HepG2 (cell line): ENCODE measurements around the gene BABAM2. TPM values are rescaled to one million over a fixed set of nuclear protein-coding genes. Genes with fewer than 3 reads are reported as not detected.
A peak's percentile ranks its signal among the peaks of the same experiment; 100 is the strongest.

Experiments used
- DPF2 ChIP-seq: sonication (generic); formaldehyde crosslinking; IDR thresholded peaks from 2 replicates; pipeline ENCODE4 v1.4.0; 2020; ENCODE audit warnings: mild to moderate bottlenecking, low read depth, missing genetic modification reagents, borderline replicate concordance
- DRAP1 ChIP-seq: IDR thresholded peaks from 2 replicates; pipeline ENCODE4 v1.6.1; 2016; ENCODE audit warnings: missing genetic modification reagents, missing compliant biosample characterization
- HDAC1 ChIP-seq: sonication (generic); formaldehyde crosslinking; IDR thresholded peaks from 2 replicates; pipeline ENCODE4 v1.5.1; 2020; ENCODE audit warnings: mild to moderate bottlenecking, missing genetic modification reagents
- MAFK ChIP-seq, 2 experiments: IDR thresholded peaks in 1 of 2; conservative IDR thresholded peaks in 1 of 2; 2 replicates each; pipeline ENCODE4 v1.6.1; 2011; ENCODE audit warnings: improper control_type of control experiment in 2 of 2, low read length in 2 of 2
- SMAD3 ChIP-seq: sonication (generic); formaldehyde crosslinking; IDR thresholded peaks from 2 replicates; pipeline ENCODE4 v1.4.0; 2020; ENCODE audit warnings: missing genetic modification reagents
- ZBTB38 ChIP-seq: sonication (generic); formaldehyde crosslinking; IDR thresholded peaks from 2 replicates; pipeline ENCODE4 v1.5.1; 2020; ENCODE audit warnings: mild to moderate bottlenecking, missing genetic modification reagents
- ZBTB8A ChIP-seq: sonication (generic); formaldehyde crosslinking; IDR thresholded peaks from 2 replicates; pipeline ENCODE4 v1.4.0; 2020; ENCODE audit warnings: mild to moderate bottlenecking, low read depth, missing genetic modification reagents, borderline replicate concordance
- ZFP82 ChIP-seq: sonication (generic); formaldehyde crosslinking; IDR thresholded peaks from 2 replicates; pipeline ENCODE4 v1.5.1; 2020; ENCODE audit warnings: mild to moderate bottlenecking, missing genetic modification reagents, borderline replicate concordance
- ZIK1 ChIP-seq: sonication (generic); formaldehyde crosslinking; IDR thresholded peaks from 2 replicates; pipeline ENCODE4 v1.5.0; 2020; ENCODE audit warnings: mild to moderate bottlenecking, low read depth, missing genetic modification reagents, borderline replicate concordance
- ZNF333 ChIP-seq: sonication (generic); formaldehyde crosslinking; IDR thresholded peaks from 2 replicates; pipeline ENCODE4 v1.4.0; 2020; ENCODE audit warnings: mild to moderate bottlenecking, missing genetic modification reagents, borderline replicate concordance
- ZNF431 ChIP-seq: sonication (generic); formaldehyde crosslinking; IDR thresholded peaks from 2 replicates; pipeline ENCODE4 v1.9.0; 2022; ENCODE audit warnings: missing genetic modification reagents, low read depth, mild to moderate bottlenecking, borderline replicate concordance
- ZNF605 ChIP-seq: sonication (generic); formaldehyde crosslinking; IDR thresholded peaks from 2 replicates; pipeline ENCODE4 v1.8.0; 2022; ENCODE audit warnings: mild to moderate bottlenecking, missing genetic modification reagents
- ZNF83 ChIP-seq: sonication (generic); formaldehyde crosslinking; IDR thresholded peaks from 2 replicates; pipeline ENCODE4 v1.4.0; 2020; ENCODE audit warnings: missing genetic modification reagents, mild to moderate bottlenecking, borderline replicate concordance
- ZSCAN25 ChIP-seq: sonication (generic); formaldehyde crosslinking; IDR thresholded peaks from 2 replicates; pipeline ENCODE4 v1.8.0; 2022; ENCODE audit warnings: mild to moderate bottlenecking, missing genetic modification reagents
- polyA plus RNA-seq, 8 experiments: library from polyadenylated mRNA; depleted of rRNA in 3 of 8; stranded (reverse) in 7 of 8; unstranded in 1 of 8; fragments of >200 nt; fragmentation: Illumina TruSeq in 4 of 8; extraction: Trizol in 4 of 8; gene quantifications; 2 replicates each; pipeline versions ENCODE4 v1.2.1 to v1.2.3, GENCODE V29; 2011 to 2016; ENCODE audit warnings: low read depth in 4 of 8, missing spikeins in 1 of 8, mixed read lengths in 1 of 8; ENCODE audit not compliant: insufficient read depth in 1 of 8
- total RNA-seq, 5 experiments: library from RNA; depleted of rRNA; stranded (reverse); fragments of >200 nt; fragmentation: Illumina TruSeq; extraction: Trizol; gene quantifications; 2 replicates each; pipeline ENCODE4 v1.2.3, GENCODE V29; 2016; ENCODE audit warnings: low read depth in 1 of 5
- TF ChIP-seq, protein P1 (sequence below): sonication (generic); formaldehyde crosslinking; IDR thresholded peaks from 2 replicates; pipeline ENCODE4 v1.5.1; 2020; ENCODE audit warnings: mild to moderate bottlenecking, missing genetic modification reagents, borderline replicate concordance
- TF ChIP-seq, protein P2 (sequence below): sonication (generic); formaldehyde crosslinking; IDR thresholded peaks from 2 replicates; pipeline ENCODE4 v1.5.0; 2020; ENCODE audit warnings: missing genetic modification reagents
- TF ChIP-seq, protein P3 (sequence below): fragments of 450-650 bp; IDR thresholded peaks from 2 replicates; pipeline ENCODE4 v1.6.1; 2017; ENCODE audit warnings: mild to moderate bottlenecking
- TF ChIP-seq, protein P4 (sequence below): sonication (generic); formaldehyde crosslinking; IDR thresholded peaks from 2 replicates; pipeline ENCODE4 v1.5.0; 2020; ENCODE audit warnings: mild to moderate bottlenecking, missing genetic modification reagents
- TF ChIP-seq, protein P5 (sequence below): sonication (generic); formaldehyde crosslinking; IDR thresholded peaks from 2 replicates; pipeline ENCODE4 v1.4.0; 2020; ENCODE audit warnings: missing genetic modification reagents

BABAM2 gene
- total and polyA plus RNA-seq, 2 of the 13 experiments (the other 11 are each of a cell fraction or from before 2014, with no cell fraction given) = 24.9 to 28.0 TPM

GRCh38 chr2:28011322-28011737 is 120.8 kb downstream of the BABAM2 start (continued):
- TF ChIP-seq DPF2 (no peak), ZNF333 (CRISPR knock-in tag) (no peak), ZBTB8A (CRISPR knock-in tag) (no peak), ZBTB38 (CRISPR knock-in tag) (no peak), ZIK1 (no peak), HDAC1 (CRISPR knock-in tag) (peak; percentile 62; the same call in 1 of the 2 replicates), ZNF431 (CRISPR knock-in tag) (no peak; the same call in 1 of the 2 replicates), ZSCAN25 (CRISPR knock-in tag) (0 out of 2 replicates have a peak, but pooled peaks have one; percentile 33), ZNF605 (no peak), DRAP1 (CRISPR knock-in tag) (peak; percentile 32; the same call in 1 of the 2 replicates), SMAD3 (CRISPR knock-in tag) (peak; percentile 62; the same call in 1 of the 2 replicates), MAFK (conservative IDR thresholded peaks at IDR 0.05 in 1 of 2, IDR thresholded peaks at IDR 0.05 in 1 of 2; ENCODE audit: low read length in 2 of 2) (no peak), ZNF83 (no peak), ZFP82 (no peak)
- TF ChIP-seq, protein P1, sequence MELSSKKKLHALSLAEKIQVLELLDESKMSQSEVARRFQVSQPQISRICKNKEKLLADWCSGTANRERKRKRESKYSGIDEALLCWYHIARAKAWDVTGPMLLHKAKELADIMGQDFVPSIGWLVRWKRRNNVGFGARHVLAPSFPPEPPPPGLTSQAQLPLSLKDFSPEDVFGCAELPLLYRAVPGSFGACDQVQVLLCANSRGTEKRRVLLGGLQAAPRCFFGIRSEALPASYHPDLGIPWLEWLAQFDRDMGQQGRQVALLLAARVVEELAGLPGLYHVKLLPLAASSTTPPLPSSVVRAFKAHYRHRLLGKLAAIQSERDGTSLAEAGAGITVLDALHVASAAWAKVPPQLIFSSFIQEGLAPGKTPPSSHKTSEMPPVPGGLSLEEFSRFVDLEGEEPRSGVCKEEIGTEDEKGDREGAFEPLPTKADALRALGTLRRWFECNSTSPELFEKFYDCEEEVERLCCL = no peak
- TF ChIP-seq, protein P2, sequence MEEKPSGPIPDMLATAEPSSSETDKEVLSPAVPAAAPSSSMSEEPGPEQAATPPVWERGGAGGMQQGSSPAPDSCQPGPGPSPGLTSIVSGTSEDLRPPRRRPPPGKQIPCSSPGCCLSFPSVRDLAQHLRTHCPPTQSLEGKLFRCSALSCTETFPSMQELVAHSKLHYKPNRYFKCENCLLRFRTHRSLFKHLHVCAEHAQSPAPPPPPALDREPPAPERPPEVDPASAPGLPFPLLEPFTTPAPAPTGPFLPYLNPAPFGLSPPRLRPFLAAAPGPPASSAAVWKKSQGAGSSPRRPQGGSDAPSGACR (CRISPR knock-in tag) = peak; percentile 33; the same call in 1 of the 2 replicates
- TF ChIP-seq, protein P3, sequence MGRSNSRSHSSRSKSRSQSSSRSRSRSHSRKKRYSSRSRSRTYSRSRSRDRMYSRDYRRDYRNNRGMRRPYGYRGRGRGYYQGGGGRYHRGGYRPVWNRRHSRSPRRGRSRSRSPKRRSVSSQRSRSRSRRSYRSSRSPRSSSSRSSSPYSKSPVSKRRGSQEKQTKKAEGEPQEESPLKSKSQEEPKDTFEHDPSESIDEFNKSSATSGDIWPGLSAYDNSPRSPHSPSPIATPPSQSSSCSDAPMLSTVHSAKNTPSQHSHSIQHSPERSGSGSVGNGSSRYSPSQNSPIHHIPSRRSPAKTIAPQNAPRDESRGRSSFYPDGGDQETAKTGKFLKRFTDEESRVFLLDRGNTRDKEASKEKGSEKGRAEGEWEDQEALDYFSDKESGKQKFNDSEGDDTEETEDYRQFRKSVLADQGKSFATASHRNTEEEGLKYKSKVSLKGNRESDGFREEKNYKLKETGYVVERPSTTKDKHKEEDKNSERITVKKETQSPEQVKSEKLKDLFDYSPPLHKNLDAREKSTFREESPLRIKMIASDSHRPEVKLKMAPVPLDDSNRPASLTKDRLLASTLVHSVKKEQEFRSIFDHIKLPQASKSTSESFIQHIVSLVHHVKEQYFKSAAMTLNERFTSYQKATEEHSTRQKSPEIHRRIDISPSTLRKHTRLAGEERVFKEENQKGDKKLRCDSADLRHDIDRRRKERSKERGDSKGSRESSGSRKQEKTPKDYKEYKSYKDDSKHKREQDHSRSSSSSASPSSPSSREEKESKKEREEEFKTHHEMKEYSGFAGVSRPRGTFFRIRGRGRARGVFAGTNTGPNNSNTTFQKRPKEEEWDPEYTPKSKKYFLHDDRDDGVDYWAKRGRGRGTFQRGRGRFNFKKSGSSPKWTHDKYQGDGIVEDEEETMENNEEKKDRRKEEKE = no peak
- TF ChIP-seq, protein P4, sequence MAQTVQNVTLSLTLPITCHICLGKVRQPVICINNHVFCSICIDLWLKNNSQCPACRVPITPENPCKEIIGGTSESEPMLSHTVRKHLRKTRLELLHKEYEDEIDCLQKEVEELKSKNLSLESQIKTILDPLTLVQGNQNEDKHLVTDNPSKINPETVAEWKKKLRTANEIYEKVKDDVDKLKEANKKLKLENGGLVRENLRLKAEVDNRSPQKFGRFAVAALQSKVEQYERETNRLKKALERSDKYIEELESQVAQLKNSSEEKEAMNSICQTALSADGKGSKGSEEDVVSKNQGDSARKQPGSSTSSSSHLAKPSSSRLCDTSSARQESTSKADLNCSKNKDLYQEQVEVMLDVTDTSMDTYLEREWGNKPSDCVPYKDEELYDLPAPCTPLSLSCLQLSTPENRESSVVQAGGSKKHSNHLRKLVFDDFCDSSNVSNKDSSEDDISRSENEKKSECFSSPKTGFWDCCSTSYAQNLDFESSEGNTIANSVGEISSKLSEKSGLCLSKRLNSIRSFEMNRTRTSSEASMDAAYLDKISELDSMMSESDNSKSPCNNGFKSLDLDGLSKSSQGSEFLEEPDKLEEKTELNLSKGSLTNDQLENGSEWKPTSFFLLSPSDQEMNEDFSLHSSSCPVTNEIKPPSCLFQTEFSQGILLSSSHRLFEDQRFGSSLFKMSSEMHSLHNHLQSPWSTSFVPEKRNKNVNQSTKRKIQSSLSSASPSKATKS (CRISPR knock-in tag) = no peak
- TF ChIP-seq, protein P5, sequence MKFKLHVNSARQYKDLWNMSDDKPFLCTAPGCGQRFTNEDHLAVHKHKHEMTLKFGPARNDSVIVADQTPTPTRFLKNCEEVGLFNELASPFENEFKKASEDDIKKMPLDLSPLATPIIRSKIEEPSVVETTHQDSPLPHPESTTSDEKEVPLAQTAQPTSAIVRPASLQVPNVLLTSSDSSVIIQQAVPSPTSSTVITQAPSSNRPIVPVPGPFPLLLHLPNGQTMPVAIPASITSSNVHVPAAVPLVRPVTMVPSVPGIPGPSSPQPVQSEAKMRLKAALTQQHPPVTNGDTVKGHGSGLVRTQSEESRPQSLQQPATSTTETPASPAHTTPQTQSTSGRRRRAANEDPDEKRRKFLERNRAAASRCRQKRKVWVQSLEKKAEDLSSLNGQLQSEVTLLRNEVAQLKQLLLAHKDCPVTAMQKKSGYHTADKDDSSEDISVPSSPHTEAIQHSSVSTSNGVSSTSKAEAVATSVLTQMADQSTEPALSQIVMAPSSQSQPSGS (CRISPR knock-in tag) = no peak
